ENCODE results near the gene THNSL1.

The THNSL1 gene

GRCh38 chr10:25057886-25058285, 41.5 kb downstream of the THNSL1 start:
- no peak for DNase-seq (ENCODE audit: low read depth)

- peak; percentile 41 for DNase-seq (ENCODE audit: low read depth)
Measured at GRCh38 chr10:25059990-25060389, 43.6 kb downstream of the THNSL1 start.

GRCh38 chr10:25061125-25061524, 44.7 kb downstream of the THNSL1 start:
- DNase-seq (ENCODE audit: low read depth): no peak

- no peak for DNase-seq (ENCODE audit: low read depth)
Measured at GRCh38 chr10:25061711-25062449, 45.5 kb downstream of the THNSL1 start.

GRCh38 chr10:25063157-25063556, 46.7 kb downstream of the THNSL1 start:
- DNase-seq (ENCODE audit: low read depth): no peak

GRCh38 chr10:25063644-25064043, 47.2 kb downstream of the THNSL1 start:
- no peak for DNase-seq (ENCODE audit: low read depth)

- DNase-seq (ENCODE audit: low read depth): no peak
Measured at GRCh38 chr10:25064401-25064800, 48.0 kb downstream of the THNSL1 start.

- no peak for DNase-seq (ENCODE audit: low read depth)
Measured at GRCh38 chr10:25065761-25066476, 49.5 kb downstream of the THNSL1 start.

- DNase-seq (ENCODE audit: low read depth): peak; percentile 52
Measured at GRCh38 chr10:25068152-25069058, 52.0 kb downstream of the THNSL1 start.

- DNase-seq (ENCODE audit: low read depth): no peak
Measured at GRCh38 chr10:25071227-25071626, 54.8 kb downstream of the THNSL1 start.

- no peak for DNase-seq (ENCODE audit: low read depth)
Measured at GRCh38 chr10:25072786-25073185, 56.4 kb downstream of the THNSL1 start.

- no peak for DNase-seq (ENCODE audit: low read depth)
Measured at GRCh38 chr10:25075825-25076224, 59.4 kb downstream of the THNSL1 start.

Measured in HS-5 (cell line).